Hindlimb muscle (tissue), 1 donor: Measurements from ENCODE around the gene DCTN2. TPM values are rescaled to one million over a fixed set of nuclear protein-coding genes. Genes with fewer than 3 reads are reported as not detected.
"Not testable (repeated sequence)": the region's sequence is repeated elsewhere in the genome, so short reads cannot be mapped to it uniquely, and the experiment has no call there.

Source experiments
- DNase-seq: peaks from one replicate; pipeline ENCODE4 v3.0.0-alpha.2; 2013
- polyA plus RNA-seq: library from polyadenylated mRNA; unstranded; fragments of 120-200 nt; gene quantifications from one replicate; pipeline ENCODE4 v1.2.1, GENCODE V29; 2013; ENCODE audit not compliant: insufficient read length

The DCTN2 gene
- polyA plus RNA-seq, 1 donor = 157 TPM

- no peak for DNase-seq
Measured at GRCh38 chr12:57576613-57577160, 29.7 kb upstream of the DCTN2 start.

- no peak for DNase-seq
Measured at GRCh38 chr12:57575771-57576612, 29.0 kb upstream of the DCTN2 start.

- no peak for DNase-seq
Measured at GRCh38 chr12:57574795-57575194, 27.8 kb upstream of the DCTN2 start.

- no peak for DNase-seq
Measured at GRCh38 chr12:57571926-57572762, 25.2 kb upstream of the DCTN2 start.

GRCh38 chr12:57570438-57570837 lies 23.4 kb upstream of the DCTN2 start:
- DNase-seq = not testable (repeated sequence)

GRCh38 chr12:57569858-57570257 lies 22.9 kb upstream of the DCTN2 start:
- DNase-seq = no peak

- DNase-seq = no peak
Measured at GRCh38 chr12:57568838-57569237, 21.8 kb upstream of the DCTN2 start.

GRCh38 chr12:57564178-57564740 lies 17.3 kb upstream of the DCTN2 start:
- no peak for DNase-seq

GRCh38 chr12:57563358-57563757 lies 16.4 kb upstream of the DCTN2 start:
- no peak for DNase-seq

- not testable (repeated sequence) for DNase-seq
Measured at GRCh38 chr12:57561117-57561516, 14.1 kb upstream of the DCTN2 start.

GRCh38 chr12:57560516-57560915 lies 13.5 kb upstream of the DCTN2 start:
- DNase-seq = no peak

GRCh38 chr12:57558864-57559263 lies 11.9 kb upstream of the DCTN2 start:
- no peak for DNase-seq

GRCh38 chr12:57554897-57555296 lies 7.9 kb upstream of the DCTN2 start:
- DNase-seq = no peak

GRCh38 chr12:57554453-57554852 lies 7.5 kb upstream of the DCTN2 start:
- DNase-seq = no peak

- no peak for DNase-seq
Measured at GRCh38 chr12:57553343-57554202, 6.6 kb upstream of the DCTN2 start.

- DNase-seq = no peak
Measured at GRCh38 chr12:57552835-57553313, 5.9 kb upstream of the DCTN2 start.

- DNase-seq = no peak
Measured at GRCh38 chr12:57552306-57552651, 5.3 kb upstream of the DCTN2 start.

- no peak for DNase-seq
Measured at GRCh38 chr12:57551637-57552305, 4.8 kb upstream of the DCTN2 start.

- DNase-seq = no peak
Measured at GRCh38 chr12:57550641-57551549, 3.9 kb upstream of the DCTN2 start.
